Neural cell (in vitro differentiated cells): Measurements from ENCODE around the gene NCF4. TPM values are rescaled to one million over a fixed set of nuclear protein-coding genes. Genes with fewer than 3 reads are reported as not detected.

Experiments used
- H2AFZ ChIP-seq: fragments of 200-600, 300-800 bp; sonication (generic), shearing (Covaris generic); 2 replicates; pipeline ENCODE4 v1.6.0; 2014; ENCODE audit warnings: low read depth, mild to moderate bottlenecking, antibody characterized with exemption, low read length, moderate library complexity
- H3F3A ChIP-seq: fragments of 200-600 bp; shearing (Covaris generic); 2 replicates; pipeline ENCODE4 v1.6.1; 2016; ENCODE audit warnings: mild to moderate bottlenecking, moderate library complexity, mixed read lengths, antibody characterized with exemption, low read length; ENCODE audit not compliant: insufficient read depth, poor library complexity, severe bottlenecking
- H3K27ac ChIP-seq: fragments of 200-600, 300-800 bp; sonication (generic), shearing (Covaris generic); 2 replicates; pipeline ENCODE4 v1.5.1; 2014; ENCODE audit warnings: mild to moderate bottlenecking, low read length, moderate library complexity
- H3K27me3 ChIP-seq: fragments of 300-800, 200-600 bp; sonication (generic), shearing (Covaris generic); 2 replicates; pipeline ENCODE4 v1.6.0; 2014; ENCODE audit warnings: mild to moderate bottlenecking, low read depth, low read length, moderate library complexity; ENCODE audit not compliant: insufficient read depth
- H3K36me3 ChIP-seq: fragments of 300-800, 200-600 bp; sonication (generic), shearing (Covaris generic); 2 replicates; pipeline ENCODE4 v1.5.1; 2014; ENCODE audit warnings: mild to moderate bottlenecking, antibody characterized with exemption, low read length, moderate library complexity; ENCODE audit not compliant: insufficient read depth
- H3K4me2 ChIP-seq: fragments of 300-800, 200-600 bp; sonication (generic), shearing (Covaris generic); 2 replicates; pipeline ENCODE4 v1.6.0; 2014; ENCODE audit warnings: mild to moderate bottlenecking, low read length
- H3K4me3 ChIP-seq: fragments of 300-800, 200-600 bp; sonication (generic), shearing (Covaris generic); 2 replicates; pipeline ENCODE4 v1.5.1; 2014; ENCODE audit warnings: mild to moderate bottlenecking, low read length, moderate library complexity
- H3K79me2 ChIP-seq: fragments of 200-600 bp; shearing (Covaris generic); replicated peaks from 2 replicates; pipeline ENCODE4 v1.6.0; 2014; ENCODE audit warnings: mild to moderate bottlenecking, low read length, moderate library complexity; ENCODE audit not compliant: insufficient read depth
- H3K9ac ChIP-seq: fragments of 300-800, 200-600 bp; sonication (generic), shearing (Covaris generic); 2 replicates; pipeline ENCODE4 v1.6.1; 2016; ENCODE audit warnings: mild to moderate bottlenecking, low read length, mixed read lengths
- H3K9me2 ChIP-seq: fragments of 200-600 bp; shearing (Covaris generic); 2 replicates; pipeline ENCODE4 v1.6.1; 2016; ENCODE audit warnings: mild to moderate bottlenecking, low read length, mixed read lengths; ENCODE audit not compliant: insufficient read depth
- H3K9me3 ChIP-seq: fragments of 200-600, 300-800 bp; sonication (generic), shearing (Covaris generic); 2 replicates; pipeline ENCODE4 v1.6.1; 2016; ENCODE audit warnings: mild to moderate bottlenecking, mixed run types, low read length, moderate library complexity, mixed read lengths
- H4K20me1 ChIP-seq: fragments of 200-600 bp; shearing (Covaris generic); 2 replicates; pipeline ENCODE4 v1.6.1; 2016; ENCODE audit warnings: mild to moderate bottlenecking, mixed run types; ENCODE audit not compliant: insufficient read depth
- EP300 ChIP-seq: fragments of 450-650 bp; conservative IDR thresholded peaks from 2 replicates; pipeline ENCODE4 v1.6.1; 2014; ENCODE audit warnings: antibody characterized with exemption, mild to moderate bottlenecking, moderate library complexity; ENCODE audit not compliant: poor library complexity, severe bottlenecking
- EZH2 ChIP-seq: fragments of 200-600, 300-800 bp; shearing (Covaris generic), sonication (generic); IDR thresholded peaks from 2 replicates; pipeline ENCODE4 v1.6.1; 2014; ENCODE audit warnings: antibody characterized with exemption, low read length, borderline replicate concordance, mild to moderate bottlenecking; ENCODE audit not compliant: insufficient read depth, poor library complexity, severe bottlenecking
- MXI1 ChIP-seq: fragments of 450-650 bp; conservative IDR thresholded peaks from 2 replicates; pipeline ENCODE4 v1.6.1; 2014; ENCODE audit warnings: antibody characterized with exemption, mild to moderate bottlenecking; ENCODE audit not compliant: poor library complexity, severe bottlenecking
- POLR2AphosphoS5 ChIP-seq: IDR thresholded peaks from 2 replicates; pipeline ENCODE4 v1.6.1; 2012
- RAD21 ChIP-seq: fragments of 450-650 bp; conservative IDR thresholded peaks from 2 replicates; pipeline ENCODE4 v1.6.1; 2014; ENCODE audit warnings: antibody characterized with exemption, mild to moderate bottlenecking, moderate library complexity
- SMC3 ChIP-seq: fragments of 450-650 bp; conservative IDR thresholded peaks from 2 replicates; pipeline ENCODE4 v1.6.1; 2014; ENCODE audit warnings: antibody characterized with exemption, mild to moderate bottlenecking, moderate library complexity; ENCODE audit not compliant: poor library complexity
- TAF1 ChIP-seq: IDR thresholded peaks from 2 replicates; pipeline ENCODE4 v1.6.1; 2012; ENCODE audit warnings: low read depth
- polyA plus RNA-seq: library from polyadenylated mRNA; depleted of rRNA; stranded (reverse); fragments of >200 nt; gene quantifications from 2 replicates; pipeline ENCODE4 v1.2.3, GENCODE V29; 2014
- TF ChIP-seq, protein P1 (sequence below): IDR thresholded peaks from 2 replicates; pipeline ENCODE4 v1.6.1; 2012; ENCODE audit warnings: borderline replicate concordance
- TF ChIP-seq, protein P2 (sequence below): fragments of 450-650 bp; IDR thresholded peaks from 2 replicates; pipeline ENCODE4 v1.5.1; 2014; ENCODE audit warnings: antibody characterized with exemption, mild to moderate bottlenecking, moderate library complexity; ENCODE audit not compliant: poor library complexity, severe bottlenecking

The NCF4 gene
- polyA plus RNA-seq, 1 donor from 2014 or later = not detected

DNA sequence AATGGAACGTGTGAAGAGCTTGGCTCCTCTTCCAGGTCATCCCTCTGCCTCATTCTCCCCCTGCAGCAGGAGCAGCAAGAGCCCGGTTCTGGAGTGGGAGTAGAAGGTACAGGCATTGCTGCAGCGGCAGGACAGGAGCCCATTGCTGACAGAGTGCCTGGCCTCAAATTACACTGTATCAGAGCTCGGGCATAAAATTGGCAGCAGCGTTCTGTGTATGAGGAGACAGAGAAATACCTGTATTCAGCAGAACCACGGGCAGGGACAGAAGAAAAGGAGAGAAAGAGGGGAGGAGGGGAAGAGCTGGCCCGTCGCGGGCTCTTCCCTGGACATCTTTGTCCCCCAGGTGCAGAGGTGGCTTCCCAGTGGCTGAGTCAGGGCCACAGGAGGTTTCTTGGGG, 2.6 kb upstream of the NCF4 start:
- H3K27ac ChIP-seq = no peak overlapping the region
- no peaks in the 10 kb centered on the region for H3K36me3 ChIP-seq
- H3K27me3 ChIP-seq = peaks cover 14% of the 10 kb centered on the region
- no peaks in the 10 kb centered on the region for H3K79me2 ChIP-seq
- H3K9ac ChIP-seq = no peak overlapping the region
- H3K9me2 ChIP-seq = no peaks in the 10 kb centered on the region
- H3K9me3 ChIP-seq = no peaks in the 10 kb centered on the region
- no peaks in the 10 kb centered on the region for H3F3A ChIP-seq
- no peak overlapping the region for H3K4me2 ChIP-seq
- H3K4me3 ChIP-seq = no peak overlapping the region
- TF ChIP-seq, protein P1, sequence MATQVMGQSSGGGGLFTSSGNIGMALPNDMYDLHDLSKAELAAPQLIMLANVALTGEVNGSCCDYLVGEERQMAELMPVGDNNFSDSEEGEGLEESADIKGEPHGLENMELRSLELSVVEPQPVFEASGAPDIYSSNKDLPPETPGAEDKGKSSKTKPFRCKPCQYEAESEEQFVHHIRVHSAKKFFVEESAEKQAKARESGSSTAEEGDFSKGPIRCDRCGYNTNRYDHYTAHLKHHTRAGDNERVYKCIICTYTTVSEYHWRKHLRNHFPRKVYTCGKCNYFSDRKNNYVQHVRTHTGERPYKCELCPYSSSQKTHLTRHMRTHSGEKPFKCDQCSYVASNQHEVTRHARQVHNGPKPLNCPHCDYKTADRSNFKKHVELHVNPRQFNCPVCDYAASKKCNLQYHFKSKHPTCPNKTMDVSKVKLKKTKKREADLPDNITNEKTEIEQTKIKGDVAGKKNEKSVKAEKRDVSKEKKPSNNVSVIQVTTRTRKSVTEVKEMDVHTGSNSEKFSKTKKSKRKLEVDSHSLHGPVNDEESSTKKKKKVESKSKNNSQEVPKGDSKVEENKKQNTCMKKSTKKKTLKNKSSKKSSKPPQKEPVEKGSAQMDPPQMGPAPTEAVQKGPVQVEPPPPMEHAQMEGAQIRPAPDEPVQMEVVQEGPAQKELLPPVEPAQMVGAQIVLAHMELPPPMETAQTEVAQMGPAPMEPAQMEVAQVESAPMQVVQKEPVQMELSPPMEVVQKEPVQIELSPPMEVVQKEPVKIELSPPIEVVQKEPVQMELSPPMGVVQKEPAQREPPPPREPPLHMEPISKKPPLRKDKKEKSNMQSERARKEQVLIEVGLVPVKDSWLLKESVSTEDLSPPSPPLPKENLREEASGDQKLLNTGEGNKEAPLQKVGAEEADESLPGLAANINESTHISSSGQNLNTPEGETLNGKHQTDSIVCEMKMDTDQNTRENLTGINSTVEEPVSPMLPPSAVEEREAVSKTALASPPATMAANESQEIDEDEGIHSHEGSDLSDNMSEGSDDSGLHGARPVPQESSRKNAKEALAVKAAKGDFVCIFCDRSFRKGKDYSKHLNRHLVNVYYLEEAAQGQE = no peak
- TF ChIP-seq TAF1 = no peak
- TF ChIP-seq, protein P2, sequence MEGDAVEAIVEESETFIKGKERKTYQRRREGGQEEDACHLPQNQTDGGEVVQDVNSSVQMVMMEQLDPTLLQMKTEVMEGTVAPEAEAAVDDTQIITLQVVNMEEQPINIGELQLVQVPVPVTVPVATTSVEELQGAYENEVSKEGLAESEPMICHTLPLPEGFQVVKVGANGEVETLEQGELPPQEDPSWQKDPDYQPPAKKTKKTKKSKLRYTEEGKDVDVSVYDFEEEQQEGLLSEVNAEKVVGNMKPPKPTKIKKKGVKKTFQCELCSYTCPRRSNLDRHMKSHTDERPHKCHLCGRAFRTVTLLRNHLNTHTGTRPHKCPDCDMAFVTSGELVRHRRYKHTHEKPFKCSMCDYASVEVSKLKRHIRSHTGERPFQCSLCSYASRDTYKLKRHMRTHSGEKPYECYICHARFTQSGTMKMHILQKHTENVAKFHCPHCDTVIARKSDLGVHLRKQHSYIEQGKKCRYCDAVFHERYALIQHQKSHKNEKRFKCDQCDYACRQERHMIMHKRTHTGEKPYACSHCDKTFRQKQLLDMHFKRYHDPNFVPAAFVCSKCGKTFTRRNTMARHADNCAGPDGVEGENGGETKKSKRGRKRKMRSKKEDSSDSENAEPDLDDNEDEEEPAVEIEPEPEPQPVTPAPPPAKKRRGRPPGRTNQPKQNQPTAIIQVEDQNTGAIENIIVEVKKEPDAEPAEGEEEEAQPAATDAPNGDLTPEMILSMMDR = no peak
- TF ChIP-seq POLR2AphosphoS5 = no peak
- TF ChIP-seq MXI1 = no peak
- TF ChIP-seq EP300 = no peak
- TF ChIP-seq EZH2 = no peak
- no peak for TF ChIP-seq SMC3
- TF ChIP-seq RAD21 = no peak
- H4K20me1 ChIP-seq = no peaks in the 10 kb centered on the region
- H2AFZ ChIP-seq = no peak overlapping the region

DNA sequence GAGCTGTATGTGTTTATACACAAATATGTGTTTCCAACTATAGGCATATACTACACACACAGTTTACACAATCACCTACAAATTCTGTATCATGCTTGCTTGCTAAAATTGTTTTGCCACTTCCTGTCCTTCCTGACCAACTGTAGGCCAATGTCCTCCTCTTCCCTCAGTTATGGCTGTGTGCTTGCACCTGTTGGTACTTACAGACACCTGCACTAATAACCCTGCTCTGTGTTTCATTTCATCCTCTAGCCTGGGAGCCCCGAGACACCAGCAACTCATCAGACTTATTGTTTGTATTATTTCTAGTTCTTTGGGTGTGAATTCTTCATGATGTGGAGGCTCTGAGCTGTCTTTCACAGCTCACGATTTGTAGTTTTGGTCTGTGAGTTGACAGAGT, 1.8 kb upstream of the NCF4 start:
- TF ChIP-seq SMC3 (no peak), POLR2AphosphoS5 (no peak), EP300 (no peak), RAD21 (no peak), TAF1 (no peak), MXI1 (no peak), EZH2 (no peak)
- TF ChIP-seq, protein P2 = no peak
- TF ChIP-seq, protein P1 = no peak
- H3K4me3 ChIP-seq = no peak overlapping the region
- H3K27me3 ChIP-seq = peaks cover 14% of the 10 kb centered on the region
- H3K27ac ChIP-seq = no peak overlapping the region
- no peaks in the 10 kb centered on the region for H3K9me3 ChIP-seq
- H3K9ac ChIP-seq = no peak overlapping the region
- H4K20me1 ChIP-seq = no peaks in the 10 kb centered on the region
- no peaks in the 10 kb centered on the region for H3K36me3 ChIP-seq
- H3K79me2 ChIP-seq = no peaks in the 10 kb centered on the region
- no peaks in the 10 kb centered on the region for H3F3A ChIP-seq
- no peak overlapping the region for H3K4me2 ChIP-seq
- H2AFZ ChIP-seq = no peak overlapping the region
- H3K9me2 ChIP-seq = no peaks in the 10 kb centered on the region
